Measurements from ENCODE around the gene GLP2R. TPM values are rescaled to one million over a fixed set of nuclear protein-coding genes. Genes with fewer than 3 reads are reported as not detected.
A peak's percentile ranks its signal among the peaks of the same experiment; 100 is the strongest.

GLP2R gene
- total and polyA plus RNA-seq, 11 donors: 0.05 to 0.91 (median 0.15) TPM; not detected in 3

DNA sequence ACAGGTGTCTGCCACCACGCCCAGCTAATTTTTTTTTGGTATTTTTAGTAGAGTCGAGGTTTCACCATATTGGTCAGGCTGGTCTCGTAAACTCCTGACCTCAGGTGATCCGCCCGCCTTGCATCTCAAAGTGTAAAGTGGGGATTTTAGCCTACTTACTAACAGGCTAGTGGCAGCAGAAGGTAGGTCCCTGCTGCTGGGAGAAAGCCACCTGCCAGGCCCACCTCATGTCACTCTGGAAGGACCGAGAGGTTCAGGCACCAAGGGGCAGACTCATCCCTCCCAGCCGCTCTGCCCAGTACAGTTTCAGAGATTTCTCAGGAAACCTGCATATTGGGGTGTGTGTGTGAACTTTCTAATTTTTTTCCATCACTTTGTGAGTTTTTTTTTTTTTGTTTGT, 81.4 kb downstream of the GLP2R start:
- ATAC-seq: no peak
- WGBS, 4 donors: 84 to 90% (median 87%) methylated on average over 7 of the region's 7 CpGs
- Histone ChIP-seq H3K36me3 (no peaks in the 10 kb centered on the region), H3K4me1 (no peaks in the 10 kb centered on the region), H3K27ac (no peak overlapping the region), H3K27me3 (no peaks in the 10 kb centered on the region), H3K4me3 (no peak overlapping the region), H3K9me3 (no peaks in the 10 kb centered on the region)
- no peak for DNase-seq
- intact Hi-C loops (cut with DNase I): no loop called here
- TF ChIP-seq, protein P1, sequence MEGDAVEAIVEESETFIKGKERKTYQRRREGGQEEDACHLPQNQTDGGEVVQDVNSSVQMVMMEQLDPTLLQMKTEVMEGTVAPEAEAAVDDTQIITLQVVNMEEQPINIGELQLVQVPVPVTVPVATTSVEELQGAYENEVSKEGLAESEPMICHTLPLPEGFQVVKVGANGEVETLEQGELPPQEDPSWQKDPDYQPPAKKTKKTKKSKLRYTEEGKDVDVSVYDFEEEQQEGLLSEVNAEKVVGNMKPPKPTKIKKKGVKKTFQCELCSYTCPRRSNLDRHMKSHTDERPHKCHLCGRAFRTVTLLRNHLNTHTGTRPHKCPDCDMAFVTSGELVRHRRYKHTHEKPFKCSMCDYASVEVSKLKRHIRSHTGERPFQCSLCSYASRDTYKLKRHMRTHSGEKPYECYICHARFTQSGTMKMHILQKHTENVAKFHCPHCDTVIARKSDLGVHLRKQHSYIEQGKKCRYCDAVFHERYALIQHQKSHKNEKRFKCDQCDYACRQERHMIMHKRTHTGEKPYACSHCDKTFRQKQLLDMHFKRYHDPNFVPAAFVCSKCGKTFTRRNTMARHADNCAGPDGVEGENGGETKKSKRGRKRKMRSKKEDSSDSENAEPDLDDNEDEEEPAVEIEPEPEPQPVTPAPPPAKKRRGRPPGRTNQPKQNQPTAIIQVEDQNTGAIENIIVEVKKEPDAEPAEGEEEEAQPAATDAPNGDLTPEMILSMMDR (IDR thresholded peaks at IDR 0.05): no peak
- no peak for TF ChIP-seq POLR2A (IDR thresholded peaks at IDR 0.05)

DNA sequence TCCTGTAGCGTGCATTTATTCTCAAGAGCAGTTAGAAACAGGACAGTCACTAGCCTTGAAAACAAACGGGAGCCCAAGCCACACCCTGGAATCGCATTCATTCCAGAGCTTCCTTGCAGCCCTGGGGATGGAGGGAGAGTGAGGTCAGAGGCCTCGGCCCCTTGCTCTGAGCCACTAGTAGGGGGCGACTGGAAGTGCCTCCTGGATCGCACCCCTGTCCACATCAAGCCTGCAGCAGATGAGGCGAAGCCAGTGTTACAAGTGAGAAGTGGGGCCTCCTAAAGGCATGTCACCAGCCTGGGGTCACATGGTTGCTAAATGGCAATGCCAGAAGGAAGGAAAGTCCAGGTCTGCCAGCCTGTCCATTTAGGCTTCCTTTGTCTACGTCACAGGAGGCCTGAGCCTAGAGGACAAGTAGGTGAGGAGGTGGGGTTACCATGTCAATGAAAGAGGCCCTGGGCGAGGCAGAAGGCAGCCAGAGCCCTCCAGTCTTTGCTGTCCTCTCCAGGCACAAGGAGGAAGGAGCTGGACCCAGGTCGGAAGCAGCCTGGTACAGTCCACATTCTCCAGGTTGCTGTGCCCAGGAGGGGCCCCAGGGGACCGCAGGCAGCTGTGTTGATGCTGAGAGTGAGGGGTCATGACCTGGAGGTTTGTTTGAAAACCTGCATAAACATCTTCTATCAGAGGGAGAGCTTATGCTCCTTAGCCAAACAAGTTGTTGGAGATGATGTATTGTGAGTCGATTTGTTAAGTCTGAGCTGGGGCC, 82.3 kb downstream of the GLP2R start:
- TF ChIP-seq POLR2A (IDR thresholded peaks at IDR 0.05): no peak
- TF ChIP-seq, protein P1 (IDR thresholded peaks at IDR 0.05): no peak
- WGBS, 4 donors: 49 to 58% (median 57%) methylated on average over 10 to 12 of the region's 12 CpGs

DNA sequence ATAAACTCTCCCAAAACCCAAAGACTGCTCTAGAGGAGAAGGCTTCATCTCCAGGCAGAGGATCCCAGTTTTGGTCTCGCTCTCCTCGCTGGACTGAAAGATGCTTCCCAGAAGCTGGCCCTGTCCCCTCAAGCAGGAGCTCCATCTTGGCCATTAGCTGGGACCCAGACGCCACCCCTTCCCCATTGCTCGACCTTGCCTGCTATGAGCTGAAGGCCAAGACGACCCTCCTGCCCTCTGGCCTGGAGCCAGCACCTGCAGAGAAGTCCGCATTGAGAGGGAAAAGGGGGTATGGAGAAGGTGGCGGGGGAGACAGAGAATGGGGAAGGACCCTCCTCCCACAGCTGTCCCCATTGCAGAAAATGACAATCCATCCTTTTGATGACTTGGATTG, 82.9 kb downstream of the GLP2R start:
- Histone ChIP-seq H3K4me3 (no peak overlapping the region), H3K4me1 (no peaks in the 10 kb centered on the region), H3K36me3 (no peaks in the 10 kb centered on the region), H3K27me3 (no peaks in the 10 kb centered on the region), H3K27ac (no peak overlapping the region), H3K9me3 (no peaks in the 10 kb centered on the region)
- TF ChIP-seq, protein P1 (IDR thresholded peaks at IDR 0.05): no peak
- no peak for TF ChIP-seq POLR2A (IDR thresholded peaks at IDR 0.05)
- intact Hi-C loops (cut with DNase I): no loop called here
- DNase-seq: no peak
- WGBS, 4 donors: 60 to 75% (median 70%) methylated on average over 7 of the region's 7 CpGs
- ATAC-seq: no peak

More for the DNA sequence above, 82.3 kb downstream of the GLP2R start:
- Histone ChIP-seq H3K4me3 (no peak overlapping the region), H3K27ac (no peak overlapping the region), H3K36me3 (no peaks in the 10 kb centered on the region), H3K9me3 (no peaks in the 10 kb centered on the region), H3K27me3 (no peaks in the 10 kb centered on the region), H3K4me1 (no peaks in the 10 kb centered on the region)
- intact Hi-C loops (cut with DNase I): no loop called here
- peak in 2 of 4 donors; percentile 8 to 19 for ATAC-seq
- DNase-seq: no peak

DNA sequence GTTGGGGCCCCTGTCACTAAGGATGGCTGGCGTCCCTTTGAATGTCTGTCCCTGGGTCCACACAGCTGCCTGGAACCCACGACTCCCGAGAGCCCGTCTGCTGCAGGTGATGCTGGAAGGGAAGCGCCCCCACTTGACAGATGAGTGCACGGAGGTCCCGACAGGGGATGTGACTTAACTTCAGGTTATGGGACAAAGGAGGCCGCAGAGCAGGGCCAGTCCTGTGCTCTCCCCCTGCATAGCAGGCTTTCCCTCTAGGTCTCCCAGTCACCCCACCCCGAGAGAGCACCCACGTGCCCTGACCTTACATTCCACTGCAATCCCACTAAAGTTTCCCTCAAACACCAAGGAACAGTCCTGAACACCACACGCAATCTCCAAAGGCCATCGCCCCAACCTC, 85.4 kb downstream of the GLP2R start:
- Histone ChIP-seq H3K4me1 (no peaks in the 10 kb centered on the region), H3K9me3 (no peaks in the 10 kb centered on the region), H3K27me3 (no peaks in the 10 kb centered on the region), H3K4me3 (no peak overlapping the region), H3K27ac (no peak overlapping the region), H3K36me3 (peaks cover 0 to 22% (median 10%) of the 10 kb centered on the region in 9 donors)
- WGBS, 4 donors: 66 to 85% (median 80%) methylated on average over 9 to 12 of the region's 12 CpGs
- DNase-seq: no peak
- intact Hi-C loops (cut with DNase I): no loop called here
- peak in 1 of 4 donors; percentile 12 for ATAC-seq
- TF ChIP-seq, protein P1 (IDR thresholded peaks at IDR 0.05): no peak
- TF ChIP-seq POLR2A (IDR thresholded peaks at IDR 0.05): no peak

Measured in heart left ventricle (tissue), 16 donors.